ENCODE data around the gene MRGPRX3. TPM values are rescaled to one million over a fixed set of nuclear protein-coding genes. Genes with fewer than 3 reads are reported as not detected.
"Not testable (repeated sequence)": the region's sequence is repeated elsewhere in the genome, so short reads cannot be mapped to it uniquely, and the experiment has no call there.

The MRGPRX3 gene
- polyA plus RNA-seq, 6 donors from 2014 or later = not detected

DNA sequence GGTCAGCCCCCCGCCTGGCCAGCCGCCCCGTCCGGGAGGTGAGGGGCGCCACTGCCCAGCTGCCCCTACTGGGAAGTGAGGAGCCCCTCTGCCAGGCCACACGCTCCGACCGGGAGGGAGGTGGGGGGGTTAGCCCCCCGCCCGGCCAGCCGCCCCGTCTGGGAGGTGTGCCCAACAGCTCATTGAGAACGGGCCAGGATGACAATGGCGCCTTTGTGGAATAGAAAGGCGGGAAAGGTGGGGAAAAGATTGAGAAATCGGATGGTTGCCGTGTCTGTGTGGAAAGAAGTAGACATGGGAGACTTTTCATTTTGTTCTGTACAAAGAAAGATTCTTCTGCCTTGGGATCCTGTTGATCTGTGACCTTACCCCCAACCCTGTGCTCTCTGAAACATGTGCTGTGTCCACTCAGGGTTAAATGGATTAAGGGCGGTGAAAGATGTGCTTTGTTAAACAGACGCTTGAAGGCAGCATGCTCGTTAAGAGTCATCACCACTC, 11.0 kb upstream of the MRGPRX3 start:
- not testable (repeated sequence) for H3K4me3 Mint-ChIP-seq; H3K4me1 Mint-ChIP-seq; DNase-seq; H3K9me3 Mint-ChIP-seq; ATAC-seq (ENCODE audit: low read depth in 2 of 2); H3K36me3 Mint-ChIP-seq; H3K27ac Mint-ChIP-seq
- H3K27me3 Mint-ChIP-seq = peaks cover 0 to 30% (median 16%) of the 10 kb centered on the region in 3 donors

DNA sequence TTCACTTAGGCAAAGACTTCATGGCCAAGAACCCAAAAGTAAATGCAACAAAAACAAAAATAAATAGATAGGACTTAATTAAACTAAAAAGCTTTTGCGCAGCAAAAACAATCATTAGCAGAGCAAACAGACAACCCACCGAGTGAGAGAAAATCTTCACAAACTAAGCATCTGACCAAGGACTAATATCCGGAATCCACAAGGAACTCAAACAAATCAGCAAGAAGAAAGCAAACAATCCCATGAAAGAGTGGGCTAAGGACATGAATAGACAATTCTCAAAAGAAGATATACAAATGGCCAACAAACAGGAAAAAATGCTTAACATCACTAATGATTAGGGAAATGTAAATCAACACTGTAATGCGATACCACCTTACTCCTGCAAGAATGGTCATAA, 1.3 kb upstream of the MRGPRX3 start:
- H3K4me1 Mint-ChIP-seq; H3K4me3 Mint-ChIP-seq; H3K27ac Mint-ChIP-seq; DNase-seq; H3K9me3 Mint-ChIP-seq; ATAC-seq (ENCODE audit: low read depth in 2 of 2); H3K36me3 Mint-ChIP-seq: not testable (repeated sequence)
- H3K27me3 Mint-ChIP-seq = peaks cover 61 to 73% (median 65%) of the 10 kb centered on the region in 3 donors

DNA sequence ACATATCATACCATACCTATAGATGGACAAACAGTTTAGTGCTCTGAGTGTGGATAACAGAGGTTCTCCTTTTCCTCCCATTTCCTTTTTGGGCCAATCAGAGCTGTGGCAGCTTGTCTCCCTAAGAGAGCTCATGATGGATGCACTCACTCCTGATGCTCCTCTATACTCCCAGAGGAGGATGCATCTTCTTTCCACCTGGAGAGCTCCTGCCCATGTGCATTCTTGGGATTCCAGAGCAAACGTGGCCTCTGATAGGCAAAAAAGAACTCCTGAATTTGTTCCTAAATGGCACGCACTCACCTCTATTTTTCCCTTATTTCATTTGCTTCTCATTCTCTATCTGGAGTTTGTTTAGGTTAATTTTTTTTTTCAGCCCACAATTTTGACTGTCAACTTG, 2.9 kb downstream of the MRGPRX3 start:
- peaks cover 50 to 56% (median 55%) of the 10 kb centered on the region in 3 donors for H3K27me3 Mint-ChIP-seq
- H3K27ac Mint-ChIP-seq = no peak overlapping the region
- peaks cover 0 to 4% (median 0%) of the 10 kb centered on the region in 7 donors for H3K9me3 Mint-ChIP-seq
- H3K4me1 Mint-ChIP-seq = no peaks in the 10 kb centered on the region
- H3K4me3 Mint-ChIP-seq = no peak overlapping the region
- no peak for ATAC-seq (ENCODE audit: low read depth in 2 of 2)
- H3K36me3 Mint-ChIP-seq = peaks cover 0 to 7% of the 10 kb centered on the region in 2 donors
- no peak for DNase-seq

DNA sequence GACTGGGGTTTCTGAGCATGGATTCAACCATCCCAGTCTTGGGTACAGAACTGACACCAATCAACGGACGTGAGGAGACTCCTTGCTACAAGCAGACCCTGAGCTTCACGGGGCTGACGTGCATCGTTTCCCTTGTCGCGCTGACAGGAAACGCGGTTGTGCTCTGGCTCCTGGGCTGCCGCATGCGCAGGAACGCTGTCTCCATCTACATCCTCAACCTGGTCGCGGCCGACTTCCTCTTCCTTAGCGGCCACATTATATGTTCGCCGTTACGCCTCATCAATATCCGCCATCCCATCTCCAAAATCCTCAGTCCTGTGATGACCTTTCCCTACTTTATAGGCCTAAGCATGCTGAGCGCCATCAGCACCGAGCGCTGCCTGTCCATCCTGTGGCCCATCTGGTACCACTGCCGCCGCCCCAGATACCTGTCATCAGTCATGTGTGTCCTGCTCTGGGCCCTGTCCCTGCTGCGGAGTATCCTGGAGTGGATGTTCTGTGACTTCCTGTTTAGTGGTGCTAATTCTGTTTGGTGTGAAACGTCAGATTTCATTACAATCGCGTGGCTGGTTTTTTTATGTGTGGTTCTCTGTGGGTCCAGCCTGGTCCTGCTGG, 4.9 kb downstream of the MRGPRX3 start:
- H3K36me3 Mint-ChIP-seq = peaks cover 0 to 7% of the 10 kb centered on the region in 2 donors
- peaks cover 0 to 3% (median 0%) of the 10 kb centered on the region in 7 donors for H3K9me3 Mint-ChIP-seq
- no peaks in the 10 kb centered on the region for H3K4me1 Mint-ChIP-seq
- peaks cover 37 to 49% (median 44%) of the 10 kb centered on the region in 3 donors for H3K27me3 Mint-ChIP-seq
- no peak overlapping the region for H3K27ac Mint-ChIP-seq
- ATAC-seq (ENCODE audit: low read depth in 2 of 2) = no peak
- DNase-seq = no peak
- H3K4me3 Mint-ChIP-seq = no peak overlapping the region

DNA sequence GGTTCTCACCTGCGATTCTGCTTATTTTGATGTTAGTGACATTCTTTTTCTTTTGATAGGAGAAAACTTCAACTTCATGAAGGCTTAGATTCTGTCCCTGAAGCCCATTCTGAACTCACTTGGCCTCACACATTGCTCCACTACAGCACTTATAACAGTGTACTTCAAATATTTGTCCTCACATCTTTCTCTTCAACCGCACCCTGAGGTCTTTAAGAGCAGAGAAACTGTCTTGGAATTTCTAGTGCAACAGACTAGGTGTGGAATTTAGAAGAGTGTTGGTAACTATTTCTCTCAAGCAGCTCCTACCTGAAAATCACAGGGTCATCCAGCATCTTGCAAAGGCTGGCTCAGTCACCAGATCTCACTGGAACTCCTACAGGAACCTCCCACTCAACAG, 7.8 kb downstream of the MRGPRX3 start:
- H3K27ac Mint-ChIP-seq = no peak overlapping the region
- peaks cover 0 to 7% of the 10 kb centered on the region in 2 donors for H3K36me3 Mint-ChIP-seq
- ATAC-seq (ENCODE audit: low read depth in 2 of 2) (no peak), DNase-seq (no peak)
- no peak overlapping the region for H3K4me3 Mint-ChIP-seq
- no peaks in the 10 kb centered on the region for H3K4me1 Mint-ChIP-seq
- H3K27me3 Mint-ChIP-seq = peaks cover 33 to 61% (median 45%) of the 10 kb centered on the region in 3 donors
- peaks cover 0 to 3% (median 0%) of the 10 kb centered on the region in 7 donors for H3K9me3 Mint-ChIP-seq

DNA sequence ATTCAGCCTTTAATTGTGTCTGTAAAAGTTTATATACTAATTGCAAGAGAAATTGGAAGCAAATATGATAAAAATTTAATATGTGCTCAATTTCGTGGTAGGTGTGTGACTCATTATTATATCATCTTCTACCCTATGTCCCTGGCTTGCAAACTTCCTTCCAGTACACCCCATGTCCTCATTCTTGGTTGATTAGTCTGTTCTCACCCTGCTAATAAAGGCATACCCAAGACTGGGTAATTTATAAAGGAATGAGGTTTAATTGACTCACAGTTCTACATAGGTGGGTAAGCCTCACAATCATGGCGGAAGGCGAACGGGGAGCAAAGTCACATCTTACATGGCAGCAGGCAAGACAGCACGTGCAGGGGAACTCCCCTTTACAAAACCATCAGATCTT, 11.9 kb downstream of the MRGPRX3 start:
- peaks cover 0 to 6% (median 0%) of the 10 kb centered on the region in 7 donors for H3K9me3 Mint-ChIP-seq
- H3K27ac Mint-ChIP-seq = no peak overlapping the region
- no peak overlapping the region for H3K4me3 Mint-ChIP-seq
- DNase-seq (no peak), ATAC-seq (ENCODE audit: low read depth in 2 of 2) (no peak)
- peaks cover 0 to 5% (median 2%) of the 10 kb centered on the region in 3 donors for H3K4me1 Mint-ChIP-seq
- peaks cover 27 to 66% (median 39%) of the 10 kb centered on the region in 3 donors for H3K27me3 Mint-ChIP-seq
- H3K36me3 Mint-ChIP-seq = no peaks in the 10 kb centered on the region

DNA sequence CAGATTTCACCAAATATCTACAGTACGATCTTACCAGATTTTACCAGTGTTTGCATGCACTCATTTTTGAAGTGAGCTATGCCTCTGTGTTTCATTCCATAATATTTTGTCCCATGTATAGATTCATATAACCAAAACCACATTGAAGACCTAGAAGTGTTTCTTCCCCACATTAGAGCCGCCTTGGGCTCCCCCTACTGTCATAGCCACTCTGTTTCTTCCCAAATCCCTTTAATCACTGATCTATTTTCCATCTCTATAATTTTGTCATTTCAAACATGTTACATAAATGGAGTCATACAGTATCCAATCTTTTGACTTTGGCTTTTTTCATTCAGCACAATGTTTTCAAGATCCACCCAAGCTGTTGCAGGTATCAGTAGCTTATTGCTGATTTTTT, 12.7 kb downstream of the MRGPRX3 start:
- DNase-seq (no peak), ATAC-seq (ENCODE audit: low read depth in 2 of 2) (no peak)
- peaks cover 0 to 6% (median 0%) of the 10 kb centered on the region in 7 donors for H3K9me3 Mint-ChIP-seq

DNA sequence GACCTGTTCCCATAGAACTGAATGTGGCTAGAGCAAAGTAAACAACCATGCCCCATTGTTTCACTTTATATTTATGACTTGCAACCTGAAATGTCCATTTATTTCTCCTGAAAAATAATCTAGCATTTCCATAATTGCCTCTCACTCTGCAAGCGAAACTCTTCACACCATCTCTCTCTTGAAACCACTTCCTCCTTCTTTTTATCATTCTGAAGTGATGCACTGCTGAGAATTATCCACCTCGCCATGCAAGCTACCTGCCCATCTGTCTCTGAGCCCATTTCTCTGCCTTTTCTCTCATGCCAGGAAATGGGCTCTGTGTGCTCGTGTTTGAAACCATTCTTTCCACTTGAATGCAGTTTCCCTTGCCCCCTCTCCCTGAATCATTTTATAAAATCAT, 13.5 kb downstream of the MRGPRX3 start:
- DNase-seq (no peak), ATAC-seq (ENCODE audit: low read depth in 2 of 2) (no peak)
- H3K27ac Mint-ChIP-seq = peak overlapping the region in 1 of 6 donors; percentile 2
- no peaks in the 10 kb centered on the region for H3K36me3 Mint-ChIP-seq
- peaks cover 0 to 5% (median 2%) of the 10 kb centered on the region in 3 donors for H3K4me1 Mint-ChIP-seq
- H3K4me3 Mint-ChIP-seq = no peak overlapping the region
- peaks cover 36 to 68% (median 51%) of the 10 kb centered on the region in 3 donors for H3K27me3 Mint-ChIP-seq
- H3K9me3 Mint-ChIP-seq = peaks cover 0 to 4% (median 0%) of the 10 kb centered on the region in 7 donors

More for the DNA sequence above, 12.7 kb downstream of the MRGPRX3 start:
- peaks cover 0 to 5% (median 2%) of the 10 kb centered on the region in 3 donors for H3K4me1 Mint-ChIP-seq
- H3K27me3 Mint-ChIP-seq = peaks cover 31 to 70% (median 45%) of the 10 kb centered on the region in 3 donors
- no peaks in the 10 kb centered on the region for H3K36me3 Mint-ChIP-seq
- peak overlapping the region in 1 of 8 donors; percentile 10 for H3K4me3 Mint-ChIP-seq
- H3K27ac Mint-ChIP-seq = no peak overlapping the region

DNA sequence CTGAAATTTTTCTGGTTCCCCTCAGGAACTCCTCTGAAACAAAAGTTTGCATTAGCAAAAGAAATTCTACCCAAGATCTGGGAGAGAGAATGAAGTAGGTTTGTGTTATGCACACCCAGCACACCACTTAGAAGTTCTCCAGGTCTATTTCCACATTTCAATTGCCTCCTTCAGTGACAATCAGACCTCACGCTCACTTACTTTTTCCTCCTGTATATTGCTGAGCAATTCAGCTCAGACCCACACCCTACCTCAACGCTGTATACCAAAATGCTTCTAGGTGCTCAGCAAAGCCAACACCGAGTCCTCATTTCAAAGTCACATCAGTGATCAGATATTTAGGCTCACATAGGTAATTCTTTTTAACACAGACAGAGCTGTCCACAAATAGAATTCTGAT, 19.2 kb downstream of the MRGPRX3 start:
- H3K36me3 Mint-ChIP-seq = peaks cover 0 to 3% of the 10 kb centered on the region in 2 donors
- H3K27ac Mint-ChIP-seq = no peak overlapping the region
- H3K4me1 Mint-ChIP-seq = no peaks in the 10 kb centered on the region
- peaks cover 0 to 8% (median 2%) of the 10 kb centered on the region in 7 donors for H3K9me3 Mint-ChIP-seq
- no peak for ATAC-seq (ENCODE audit: low read depth in 2 of 2)
- no peak for DNase-seq
- H3K27me3 Mint-ChIP-seq = peaks cover 32 to 64% (median 63%) of the 10 kb centered on the region in 3 donors
- H3K4me3 Mint-ChIP-seq = no peak overlapping the region

DNA sequence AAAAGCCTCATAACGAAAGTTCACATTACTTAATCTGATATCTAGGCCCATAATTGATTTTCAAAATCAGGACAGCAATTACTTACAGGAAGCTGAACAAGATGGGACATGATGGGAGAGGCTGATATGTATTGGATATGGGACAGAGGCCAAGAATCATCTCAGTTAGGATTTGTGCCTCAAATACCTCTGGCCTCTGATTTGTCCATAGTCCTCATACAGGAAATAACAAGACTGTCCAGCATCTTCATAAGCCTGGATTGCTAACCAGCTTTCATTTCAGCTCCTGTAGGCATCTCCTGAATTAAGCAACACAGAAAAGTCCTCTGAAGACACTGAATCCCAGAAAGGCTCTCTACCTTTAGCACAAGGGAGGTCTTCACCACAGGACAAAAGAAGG, 36.0 kb downstream of the MRGPRX3 start:
- ATAC-seq (ENCODE audit: low read depth in 2 of 2) = no peak
- Mint-ChIP-seq H3K4me1 (peaks cover 3 to 11% (median 3%) of the 10 kb centered on the region in 3 donors), H3K27me3 (peaks cover 14 to 48% (median 18%) of the 10 kb centered on the region in 3 donors)

DNA sequence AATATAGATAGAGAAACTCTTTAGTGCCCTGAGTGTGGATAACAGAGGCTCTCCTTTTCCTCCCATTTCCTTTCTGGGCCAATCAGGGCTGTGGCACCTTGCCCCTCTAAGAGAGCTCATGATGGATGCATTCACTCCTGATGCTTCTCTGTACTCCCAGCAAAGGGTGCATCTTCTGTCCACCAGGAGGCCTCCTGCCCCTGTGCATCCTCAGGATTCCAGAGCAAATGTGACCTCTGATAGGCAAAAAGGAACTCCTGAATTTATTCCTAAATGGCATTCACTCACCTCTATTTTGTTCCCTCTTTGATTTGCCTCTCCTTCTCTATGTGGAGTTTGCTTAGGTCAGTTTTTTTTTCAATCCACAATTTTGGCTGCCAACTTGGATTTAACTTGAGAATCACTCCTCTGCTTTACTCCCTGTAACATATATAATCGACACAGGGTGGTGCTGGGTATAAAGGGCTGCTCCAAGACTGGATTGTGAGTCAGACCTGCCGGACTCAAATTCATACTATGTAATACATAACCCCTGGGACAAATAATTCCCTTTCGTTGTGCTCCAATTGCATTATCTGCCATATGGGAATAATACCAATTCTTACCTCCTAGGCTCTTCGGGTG, 39.1 kb downstream of the MRGPRX3 start:
- Mint-ChIP-seq H3K4me3 (no peak overlapping the region), H3K4me1 (peaks cover 0 to 6% (median 0%) of the 10 kb centered on the region in 3 donors), H3K27ac (no peak overlapping the region), H3K9me3 (peaks cover 0 to 7% (median 4%) of the 10 kb centered on the region in 7 donors), H3K36me3 (no peaks in the 10 kb centered on the region), H3K27me3 (peaks cover 18 to 40% (median 26%) of the 10 kb centered on the region in 3 donors)
- DNase-seq (no peak), ATAC-seq (ENCODE audit: low read depth in 2 of 2) (no peak)

More for the DNA sequence above, 36.0 kb downstream of the MRGPRX3 start:
- Mint-ChIP-seq H3K36me3 (no peaks in the 10 kb centered on the region), H3K4me3 (no peak overlapping the region), H3K27ac (no peak overlapping the region), H3K9me3 (peaks cover 0 to 13% (median 4%) of the 10 kb centered on the region in 7 donors)
- DNase-seq = no peak

DNA sequence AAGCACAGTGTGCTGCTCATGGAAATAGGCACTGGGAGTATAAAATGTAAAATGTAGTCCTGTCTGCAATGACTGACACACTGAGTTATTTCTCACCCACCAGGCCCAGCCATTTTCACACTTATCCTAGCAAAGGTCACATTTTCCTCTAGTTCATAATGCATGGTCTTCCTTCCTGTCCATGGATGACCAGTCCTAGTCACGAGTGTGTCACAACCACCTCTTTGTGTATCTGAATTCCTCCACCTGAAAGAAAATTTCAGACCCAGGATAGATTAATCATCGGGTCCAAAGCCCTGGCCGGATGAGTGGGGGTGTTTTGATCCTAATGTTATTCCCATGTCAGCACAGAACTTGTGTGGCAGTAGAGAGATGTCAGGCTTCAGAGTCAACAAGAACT, 40.3 kb downstream of the MRGPRX3 start, which contains the start of gene MRGPRX4:
Gene MRGPRX4 (plus strand): TSS at position 172 of the 400 bp plus-strand sequence. CDS start 420 bp downstream, outside the sequence.
- ATAC-seq (ENCODE audit: low read depth in 2 of 2) (no peak), DNase-seq (no peak)
- H3K4me1 Mint-ChIP-seq = peaks cover 0 to 6% (median 0%) of the 10 kb centered on the region in 3 donors
- H3K9me3 Mint-ChIP-seq = peaks cover 0 to 6% (median 0%) of the 10 kb centered on the region in 7 donors
- H3K27me3 Mint-ChIP-seq = peaks cover 23 to 34% (median 28%) of the 10 kb centered on the region in 3 donors
- H3K4me3 Mint-ChIP-seq = peak within 1 kb of the TSS in 3 of 8 donors; percentile 5 to 57 (median 35)
- H3K27ac Mint-ChIP-seq = peak within 1 kb of the TSS in 3 of 6 donors; percentile 16 to 89 (median 23)
- no peaks in the 10 kb centered on the region for H3K36me3 Mint-ChIP-seq

DNA sequence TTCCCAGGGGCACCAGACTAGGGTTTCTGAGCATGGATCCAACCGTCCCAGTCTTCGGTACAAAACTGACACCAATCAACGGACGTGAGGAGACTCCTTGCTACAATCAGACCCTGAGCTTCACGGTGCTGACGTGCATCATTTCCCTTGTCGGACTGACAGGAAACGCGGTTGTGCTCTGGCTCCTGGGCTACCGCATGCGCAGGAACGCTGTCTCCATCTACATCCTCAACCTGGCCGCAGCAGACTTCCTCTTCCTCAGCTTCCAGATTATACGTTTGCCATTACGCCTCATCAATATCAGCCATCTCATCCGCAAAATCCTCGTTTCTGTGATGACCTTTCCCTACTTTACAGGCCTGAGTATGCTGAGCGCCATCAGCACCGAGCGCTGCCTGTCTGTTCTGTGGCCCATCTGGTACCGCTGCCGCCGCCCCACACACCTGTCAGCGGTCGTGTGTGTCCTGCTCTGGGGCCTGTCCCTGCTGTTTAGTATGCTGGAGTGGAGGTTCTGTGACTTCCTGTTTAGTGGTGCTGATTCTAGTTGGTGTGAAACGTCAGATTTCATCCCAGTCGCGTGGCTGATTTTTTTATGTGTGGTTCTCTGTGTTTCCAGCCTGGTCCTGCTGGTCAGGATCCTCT, 41.0 kb downstream of the MRGPRX3 start:
- H3K9me3 Mint-ChIP-seq = peaks cover 0 to 6% (median 0%) of the 10 kb centered on the region in 7 donors
- H3K4me3 Mint-ChIP-seq = peak overlapping the region in 3 of 8 donors; percentile 5 to 57 (median 35)
- peak overlapping the region in 3 of 6 donors; percentile 16 to 89 (median 23) for H3K27ac Mint-ChIP-seq
- ATAC-seq (ENCODE audit: low read depth in 2 of 2) (peak; percentile 53 to 64), DNase-seq (no peak)
- H3K27me3 Mint-ChIP-seq = peaks cover 28 to 40% (median 29%) of the 10 kb centered on the region in 3 donors
- peaks cover 0 to 6% (median 0%) of the 10 kb centered on the region in 3 donors for H3K4me1 Mint-ChIP-seq
- no peaks in the 10 kb centered on the region for H3K36me3 Mint-ChIP-seq
